SKM-1 treated with dmso at 0.1 percent for 144 hours (cell line): Measurements from ENCODE around the gene ZDHHC12.
"Not testable (repeated sequence)": the region's sequence is repeated elsewhere in the genome, so short reads cannot be mapped to it uniquely, and the experiment has no call there.

Source experiments
- DNase-seq: peaks from one replicate; lab custom pipeline; 2025; ENCODE audit not compliant: unreplicated experiment; lab: John Stamatoyannopoulos, UW

The ZDHHC12 gene

DNA sequence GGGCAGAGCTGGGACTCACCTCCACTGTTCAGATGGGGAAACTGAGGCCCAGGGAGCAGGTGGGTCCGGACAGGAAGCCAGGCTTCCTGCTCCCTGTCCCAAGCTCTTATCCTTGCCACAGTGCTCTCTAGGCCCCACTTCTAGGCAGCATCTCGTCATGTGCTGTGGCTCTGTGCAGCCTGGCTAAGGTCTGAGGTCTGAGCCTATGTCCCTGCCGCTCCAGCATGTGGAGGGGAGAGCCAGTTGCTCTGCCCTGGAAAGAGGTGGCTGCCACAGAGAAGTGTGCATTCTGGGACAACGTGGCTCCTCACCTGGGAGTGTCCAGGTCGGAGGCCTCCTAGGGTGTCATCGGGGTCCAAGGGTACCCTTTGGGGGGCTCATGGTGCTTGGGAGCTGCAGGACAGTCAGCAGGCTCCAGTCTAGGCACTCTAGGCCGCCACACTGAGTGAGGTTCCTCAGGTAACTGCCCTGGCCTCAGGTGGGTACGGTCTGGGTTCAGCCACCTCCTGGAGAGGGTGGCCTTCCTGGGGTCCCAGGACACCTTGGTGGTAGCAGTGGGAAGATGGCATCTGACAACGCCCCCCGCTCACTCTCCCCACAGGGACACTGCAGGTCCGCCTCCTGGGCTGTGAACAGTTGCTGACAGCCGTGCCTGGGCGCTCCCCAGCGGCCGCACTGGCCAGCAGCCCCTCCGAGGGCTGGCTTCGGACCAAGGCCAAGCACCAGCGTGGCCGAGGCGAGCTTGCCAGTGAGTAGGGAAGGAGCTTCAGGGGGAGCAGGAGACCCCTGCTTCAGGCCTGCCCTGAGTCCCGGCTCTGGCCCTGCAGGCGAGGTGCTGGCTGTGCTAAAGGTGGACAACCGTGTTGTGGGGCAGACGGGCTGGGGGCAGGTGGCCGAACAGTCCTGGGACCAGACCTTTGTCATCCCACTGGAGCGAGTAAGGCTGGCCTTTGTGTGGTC lies 11.2 kb downstream of the ZDHHC12 start:
- no peak for DNase-seq

DNA sequence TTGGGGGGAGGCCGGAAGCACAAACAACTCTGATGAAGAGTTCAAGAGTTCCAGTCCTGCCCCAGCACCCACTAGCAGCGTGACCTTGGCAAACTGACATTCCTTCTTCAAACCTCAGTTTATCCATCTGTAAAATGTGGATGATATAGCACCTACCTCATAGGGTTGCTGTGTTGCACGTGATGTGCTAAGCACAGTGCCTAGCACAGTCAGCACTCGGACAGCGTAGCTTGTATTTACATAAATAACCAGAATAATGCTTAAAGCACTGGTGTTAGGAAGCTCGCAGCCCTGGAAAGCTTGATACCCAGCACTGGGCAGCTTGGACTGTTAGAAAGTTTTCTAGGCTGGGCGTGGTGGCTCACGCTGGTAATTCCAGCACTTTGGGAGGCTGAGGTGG lies 16.5 kb downstream of the ZDHHC12 start:
- DNase-seq: no peak

DNA sequence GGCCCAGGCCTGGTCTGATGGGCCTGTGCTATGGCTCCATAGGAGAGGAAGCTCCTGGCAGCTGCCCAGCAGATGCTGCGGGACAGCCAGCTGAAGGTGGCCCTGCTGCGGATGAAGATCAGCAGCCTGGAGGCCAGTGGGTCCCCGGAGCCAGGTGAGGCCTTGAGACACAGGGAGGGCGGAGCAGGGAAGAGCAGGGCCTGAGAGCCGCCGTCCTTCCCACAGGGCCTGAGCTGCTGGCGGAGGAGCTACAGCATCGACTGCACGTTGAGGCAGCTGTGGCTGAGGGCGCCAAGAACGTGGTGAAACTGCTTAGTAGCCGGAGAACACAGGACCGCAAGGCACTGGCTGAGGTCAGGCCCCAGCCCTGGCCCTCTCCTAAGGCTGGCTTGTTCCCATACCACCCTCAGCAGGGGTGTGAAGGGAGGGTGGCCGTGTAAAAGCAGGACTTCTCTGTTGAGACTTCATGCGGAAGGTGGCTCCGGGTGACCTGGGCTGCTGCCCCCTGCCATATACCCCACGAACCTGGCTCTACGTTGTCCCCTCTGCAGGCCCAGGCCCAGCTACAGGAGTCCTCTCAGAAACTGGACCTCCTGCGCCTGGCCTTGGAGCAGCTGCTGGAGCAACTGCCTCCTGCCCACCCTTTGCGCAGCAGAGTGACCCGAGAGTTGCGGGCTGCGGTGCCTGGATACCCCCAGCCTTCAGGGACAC lies 17.1 kb downstream of the ZDHHC12 start:
- no peak for DNase-seq

DNA sequence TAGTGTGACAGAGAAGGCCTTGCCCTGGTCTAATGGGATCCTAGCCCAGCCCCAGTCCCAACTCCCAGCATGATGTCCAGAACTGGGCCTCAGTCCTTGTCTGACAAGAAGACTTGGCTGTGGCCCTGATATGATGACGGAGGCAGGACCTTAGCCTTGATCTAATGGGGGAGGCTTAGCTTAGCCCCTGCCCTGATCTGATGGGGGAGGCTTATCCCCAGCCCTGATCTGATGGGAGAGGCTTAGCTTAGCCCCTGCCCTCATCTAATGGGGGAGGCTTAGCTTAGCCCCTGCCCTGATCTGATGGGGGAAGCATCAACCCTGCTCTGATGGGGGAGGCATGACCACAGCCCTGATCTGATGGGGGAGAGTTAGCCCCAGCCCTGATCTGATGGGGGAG lies 17.9 kb downstream of the ZDHHC12 start:
- no peak for DNase-seq

DNA sequence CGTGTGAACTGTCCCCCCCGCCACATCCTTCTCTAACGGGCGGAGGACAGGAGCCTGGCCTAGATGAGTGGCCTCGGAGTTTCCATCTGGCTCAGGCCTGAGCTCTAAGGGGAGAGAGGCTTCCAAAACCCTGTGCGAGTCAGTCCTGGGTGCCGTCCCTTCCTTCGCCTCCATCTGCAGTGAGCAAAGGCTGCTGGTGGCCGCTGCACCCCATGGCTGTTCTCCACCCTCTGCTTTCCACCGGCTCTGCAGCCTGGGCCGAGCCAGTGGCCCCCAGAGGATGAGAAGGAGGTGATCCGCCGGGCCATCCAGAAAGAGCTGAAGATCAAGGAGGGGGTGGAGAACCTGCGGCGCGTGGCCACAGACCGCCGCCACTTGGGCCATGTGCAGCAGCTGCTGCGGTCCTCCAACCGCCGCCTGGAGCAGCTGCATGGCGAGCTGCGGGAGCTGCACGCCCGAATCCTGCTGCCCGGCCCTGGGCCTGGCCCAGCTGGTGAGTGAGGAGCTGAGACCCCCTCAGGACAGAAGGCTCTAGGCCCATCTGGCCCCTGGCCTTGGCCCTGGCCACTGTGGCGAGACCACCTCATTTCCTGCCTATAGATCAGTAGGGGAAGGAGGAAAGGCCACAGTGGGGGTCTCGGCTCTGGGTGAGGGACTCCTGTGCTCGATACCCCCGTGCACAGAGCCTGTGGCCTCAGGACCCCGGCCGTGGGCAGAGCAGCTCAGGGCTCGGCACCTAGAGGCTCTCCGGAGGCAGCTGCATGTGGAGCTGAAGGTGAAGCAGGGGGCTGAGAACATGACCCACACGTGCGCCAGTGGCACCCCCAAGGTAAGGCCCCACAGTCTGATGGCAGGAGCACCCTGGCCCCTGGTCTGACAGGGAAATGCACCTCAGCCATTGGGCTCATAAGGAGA lies 18.6 kb downstream of the ZDHHC12 start:
- no peak for DNase-seq

DNA sequence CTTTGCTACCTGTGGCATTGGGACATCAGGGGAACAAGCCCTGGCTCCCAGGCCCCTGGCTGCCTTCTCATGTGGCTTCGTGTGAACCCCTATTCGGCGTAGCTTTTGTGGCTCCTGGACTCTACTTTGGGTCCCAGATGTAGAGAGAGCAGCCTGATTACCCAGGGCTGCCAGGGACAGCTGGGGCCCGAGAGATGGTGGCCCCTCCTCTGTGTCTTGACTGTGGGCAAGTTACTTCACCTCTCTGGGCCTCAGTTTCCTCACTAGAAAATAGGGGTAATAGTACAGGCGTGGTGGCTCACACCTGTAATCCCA lies 19.6 kb downstream of the ZDHHC12 start:
- no peak for DNase-seq

DNA sequence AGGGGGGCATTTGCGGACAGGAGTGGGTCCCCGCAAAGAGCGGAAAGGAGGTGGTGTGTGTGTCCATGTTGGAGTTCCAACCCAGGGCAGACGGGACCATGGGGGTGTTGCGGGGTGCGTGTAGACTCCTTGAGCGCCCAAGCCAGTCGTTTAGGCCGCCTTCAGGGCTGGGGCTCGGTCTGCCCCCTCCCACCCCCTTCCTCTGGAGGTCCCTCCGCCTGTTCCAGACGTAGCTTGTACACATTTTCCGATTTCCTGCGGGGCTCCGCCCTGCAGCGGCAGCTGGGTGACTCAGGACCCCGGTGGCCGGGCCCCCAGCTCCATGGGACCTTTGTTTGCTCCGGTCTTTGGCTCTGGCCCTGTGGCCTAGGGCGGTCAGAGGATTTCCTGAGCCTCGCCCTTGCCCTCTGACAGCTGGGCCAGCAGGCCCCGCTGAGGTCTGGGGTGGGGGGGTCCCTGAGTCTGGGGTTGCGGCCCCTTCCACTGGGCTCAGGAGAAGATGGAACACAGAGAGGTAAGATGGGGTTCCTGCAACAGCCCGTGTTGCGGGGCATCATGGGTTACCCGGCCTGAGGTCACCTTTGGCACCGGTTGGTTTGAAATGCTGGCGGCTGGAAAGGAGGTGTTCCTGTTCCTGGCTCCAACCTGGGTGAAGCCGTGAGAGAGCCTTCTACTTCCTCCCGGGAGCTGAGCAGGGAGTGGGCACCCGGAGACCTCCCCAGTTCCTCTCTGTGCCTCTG lies 20.1 kb downstream of the ZDHHC12 start:
- no peak for DNase-seq

DNA sequence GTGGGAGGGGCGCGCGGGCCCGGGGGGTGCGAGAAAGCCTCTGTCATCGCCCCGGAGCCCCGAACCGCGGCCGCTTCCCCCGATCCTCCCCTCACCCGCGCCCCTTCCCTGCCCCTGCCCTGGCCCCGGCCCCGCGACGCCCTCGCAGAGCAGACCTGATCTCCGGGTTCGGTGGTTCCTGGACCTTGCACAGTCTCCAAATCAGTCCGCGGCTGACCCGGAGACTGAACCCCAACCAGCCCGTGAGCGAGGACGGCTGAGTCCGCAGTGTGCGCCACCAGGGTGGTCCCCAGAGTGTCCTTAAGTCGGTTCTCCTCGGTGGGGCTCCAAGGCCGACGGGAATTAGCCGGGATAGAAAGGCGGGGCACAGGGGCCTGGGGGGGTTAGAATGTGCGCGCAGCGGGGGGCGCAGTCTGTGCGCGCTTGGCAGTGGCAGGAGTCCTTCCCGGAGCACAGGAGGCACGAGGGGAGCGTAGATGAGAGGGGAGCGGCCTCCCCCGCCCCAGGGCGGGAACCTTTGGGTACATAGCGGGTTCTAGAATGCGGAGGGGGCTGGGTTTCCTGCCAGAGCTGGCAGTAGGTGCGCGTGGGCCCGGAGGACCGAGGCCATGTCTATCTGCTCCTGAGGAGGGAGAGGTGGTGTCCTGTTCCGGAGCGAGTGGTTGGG lies 20.8 kb downstream of the ZDHHC12 start:
- no peak for DNase-seq

DNA sequence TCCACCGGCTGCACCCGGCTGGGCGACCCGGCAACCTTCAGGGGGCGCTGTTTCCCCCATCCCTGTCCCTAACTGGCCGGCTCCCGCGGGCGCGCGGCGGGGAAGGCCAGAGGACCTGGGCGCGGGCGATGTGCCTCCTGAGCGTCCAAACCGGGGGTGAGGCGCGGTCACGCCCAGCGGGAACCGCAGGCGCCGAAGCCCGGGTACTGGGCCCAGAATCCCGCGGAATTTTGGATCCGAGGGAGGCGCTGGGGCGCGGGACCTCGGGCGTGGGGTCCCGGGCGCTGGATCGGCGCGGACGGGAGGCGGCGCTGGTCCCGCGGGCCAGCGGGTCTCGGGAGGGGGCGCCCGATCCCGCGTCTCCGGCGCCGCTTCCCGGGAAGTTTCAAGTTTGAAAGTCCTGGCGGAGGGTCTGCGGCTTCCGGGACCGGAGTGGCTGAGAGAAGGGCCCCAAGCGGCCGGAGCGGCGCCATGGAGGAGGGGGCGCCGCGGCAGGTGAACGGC lies 21.4 kb downstream of the ZDHHC12 start, which contains the start of gene PKN3:
Gene PKN3 (plus strand): TSS at position 59 of the 504 bp plus-strand sequence. CDS start 413 bp downstream, at position 472.
- peak; percentile 80 for DNase-seq

DNA sequence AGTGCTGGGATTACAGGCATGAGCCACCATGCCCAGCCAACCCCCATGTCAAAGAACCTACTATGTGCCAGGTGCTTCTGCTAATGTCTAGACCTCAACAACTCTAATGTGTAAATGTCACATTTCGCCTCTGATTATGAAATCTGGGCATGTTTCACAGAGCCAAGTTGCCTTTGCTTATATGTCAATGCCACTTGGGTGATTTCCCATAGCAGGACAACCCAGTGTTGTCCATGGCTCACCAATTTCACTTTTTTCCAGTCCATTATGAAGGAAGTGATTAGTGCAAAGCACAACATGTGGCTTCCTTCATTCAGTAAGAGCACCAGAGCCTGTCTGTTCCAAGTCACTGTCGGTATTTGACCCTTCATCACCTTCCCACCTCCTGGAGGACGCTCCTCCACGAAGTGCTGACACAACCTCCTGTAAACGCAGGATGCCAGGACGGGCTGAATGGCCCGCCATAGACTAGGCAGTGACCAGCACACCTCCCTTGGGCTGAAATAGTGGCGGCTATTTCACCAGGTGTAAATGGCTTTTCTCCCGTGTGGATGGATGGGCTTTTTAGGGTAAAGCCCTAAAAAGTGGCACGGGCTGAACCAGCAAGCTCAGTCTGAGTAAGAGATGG lies 22.6 kb downstream of the ZDHHC12 start:
- DNase-seq: no peak

DNA sequence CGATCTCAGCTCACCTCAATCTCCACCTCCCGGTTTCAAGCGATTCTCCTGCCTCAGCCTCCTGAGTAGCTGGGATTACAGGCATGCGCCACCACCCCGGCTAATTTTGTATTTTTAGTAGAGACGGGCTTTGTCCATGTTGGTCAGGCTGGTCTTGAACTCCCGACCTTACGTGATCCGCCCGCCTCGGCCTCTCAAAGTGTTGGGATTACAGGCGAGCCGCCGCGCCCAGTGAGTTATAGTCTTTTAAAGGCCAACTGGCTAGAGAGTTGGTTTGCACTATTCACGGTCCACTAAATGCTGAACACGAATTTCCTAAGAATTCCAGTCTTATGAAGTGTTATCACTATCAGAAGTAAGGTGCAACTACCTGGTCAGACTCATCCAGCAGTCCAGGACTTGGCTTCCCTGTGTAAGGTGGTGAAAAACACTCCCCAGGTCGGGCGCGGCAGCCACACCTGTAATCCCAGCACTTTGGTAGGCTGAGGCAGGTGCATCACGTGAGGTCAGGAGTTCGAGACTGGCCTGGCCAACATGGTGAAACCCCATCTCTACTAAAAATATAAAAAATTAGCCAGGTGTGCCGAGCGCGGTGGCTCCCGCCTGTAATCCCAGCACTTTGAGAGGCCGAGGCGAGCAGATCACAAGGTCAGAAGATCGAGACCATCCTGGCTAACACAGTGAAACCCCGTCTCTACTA lies 24.7 kb downstream of the ZDHHC12 start:
- not testable (repeated sequence) for DNase-seq

DNA sequence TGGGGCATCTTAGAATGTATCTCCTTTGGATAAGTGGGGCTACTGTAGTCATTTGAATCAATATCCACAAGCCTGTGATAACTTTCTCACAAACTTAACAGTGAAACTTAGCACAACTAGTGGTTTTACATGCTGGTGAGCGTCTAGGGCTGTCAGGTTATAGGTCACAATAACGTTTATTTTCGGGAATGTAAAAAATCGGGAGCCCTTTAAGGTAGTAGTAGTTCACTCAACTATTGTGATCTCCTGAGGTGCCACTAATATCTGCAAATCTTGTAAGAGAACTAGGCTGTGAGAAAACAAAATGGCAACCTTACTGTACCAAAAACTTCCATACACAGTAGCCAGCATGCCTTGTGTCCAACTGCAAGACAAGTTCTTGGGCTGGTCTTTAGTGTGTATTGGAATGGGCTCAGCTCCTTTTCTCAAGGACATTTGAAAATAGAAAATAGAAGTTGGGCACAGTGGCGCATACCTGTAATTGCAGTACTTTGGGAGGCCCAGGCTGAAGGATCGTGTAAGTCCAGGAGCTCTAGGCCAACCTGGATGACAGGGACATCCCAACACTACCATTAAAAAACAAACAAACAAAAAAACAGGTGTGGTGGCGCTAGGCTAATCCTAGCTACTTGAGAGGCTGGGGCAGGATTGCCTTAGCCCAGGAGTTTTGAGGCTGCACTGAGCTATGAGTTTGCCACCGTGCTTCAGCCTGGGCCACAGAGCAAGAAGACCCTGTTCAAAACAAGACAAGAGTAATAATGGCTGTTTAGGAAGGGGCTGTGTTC lies 26.8 kb downstream of the ZDHHC12 start:
- DNase-seq: no peak

DNA sequence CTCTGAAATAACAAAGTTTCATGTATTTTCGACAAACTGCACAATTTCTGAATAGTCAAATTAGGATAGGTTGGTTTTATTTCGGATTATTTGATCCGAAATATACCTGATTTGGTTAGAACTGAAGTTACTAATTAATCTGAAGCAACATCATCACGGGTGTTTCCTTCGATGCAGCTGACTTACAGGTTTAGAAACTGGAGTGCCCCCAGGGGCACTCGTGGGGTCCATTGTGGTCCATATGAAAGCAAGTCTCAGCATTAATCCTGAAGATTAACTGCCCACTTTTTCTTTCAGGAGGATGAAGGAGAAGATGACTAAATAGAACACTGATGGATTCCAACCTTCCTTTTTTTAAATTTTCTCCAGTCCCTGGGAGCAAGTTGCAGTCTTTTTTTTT lies 29.6 kb downstream of the ZDHHC12 start:
- no peak for DNase-seq

DNA sequence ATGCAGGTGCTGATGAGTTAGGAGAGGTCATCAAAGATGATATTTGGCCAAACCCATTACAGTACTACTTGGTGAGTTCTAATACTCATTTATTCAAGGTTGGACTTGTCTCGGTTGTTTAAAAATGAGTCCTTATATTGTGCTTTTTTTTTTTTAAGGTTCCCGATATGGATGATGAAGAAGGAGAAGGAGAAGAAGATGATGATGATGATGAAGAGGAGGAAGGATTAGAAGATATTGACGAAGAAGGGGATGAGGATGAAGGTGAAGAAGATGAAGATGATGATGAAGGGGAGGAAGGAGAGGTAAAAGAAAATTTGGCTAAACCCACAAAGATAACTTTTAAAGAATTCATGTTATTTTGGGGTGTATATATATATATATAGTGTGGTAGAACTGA lies 30.2 kb downstream of the ZDHHC12 start:
- not testable (repeated sequence) for DNase-seq

DNA sequence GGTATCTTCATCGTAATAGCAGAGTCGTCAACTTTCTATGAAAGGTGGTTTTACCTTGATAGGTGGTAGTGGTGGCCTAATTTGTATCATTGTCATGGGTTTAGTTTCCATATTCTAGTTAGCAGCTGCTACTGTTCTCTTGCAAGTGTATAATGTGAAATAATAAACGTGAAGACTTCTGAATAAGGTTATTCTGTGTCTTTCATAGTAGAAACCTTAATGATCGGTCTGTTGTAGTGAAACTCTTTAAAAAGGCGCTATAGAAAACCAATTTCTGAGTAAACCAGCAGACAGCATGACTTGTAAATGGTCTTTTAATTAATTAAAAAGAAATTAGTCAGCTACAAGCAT lies 33.3 kb downstream of the ZDHHC12 start:
- no peak for DNase-seq

DNA sequence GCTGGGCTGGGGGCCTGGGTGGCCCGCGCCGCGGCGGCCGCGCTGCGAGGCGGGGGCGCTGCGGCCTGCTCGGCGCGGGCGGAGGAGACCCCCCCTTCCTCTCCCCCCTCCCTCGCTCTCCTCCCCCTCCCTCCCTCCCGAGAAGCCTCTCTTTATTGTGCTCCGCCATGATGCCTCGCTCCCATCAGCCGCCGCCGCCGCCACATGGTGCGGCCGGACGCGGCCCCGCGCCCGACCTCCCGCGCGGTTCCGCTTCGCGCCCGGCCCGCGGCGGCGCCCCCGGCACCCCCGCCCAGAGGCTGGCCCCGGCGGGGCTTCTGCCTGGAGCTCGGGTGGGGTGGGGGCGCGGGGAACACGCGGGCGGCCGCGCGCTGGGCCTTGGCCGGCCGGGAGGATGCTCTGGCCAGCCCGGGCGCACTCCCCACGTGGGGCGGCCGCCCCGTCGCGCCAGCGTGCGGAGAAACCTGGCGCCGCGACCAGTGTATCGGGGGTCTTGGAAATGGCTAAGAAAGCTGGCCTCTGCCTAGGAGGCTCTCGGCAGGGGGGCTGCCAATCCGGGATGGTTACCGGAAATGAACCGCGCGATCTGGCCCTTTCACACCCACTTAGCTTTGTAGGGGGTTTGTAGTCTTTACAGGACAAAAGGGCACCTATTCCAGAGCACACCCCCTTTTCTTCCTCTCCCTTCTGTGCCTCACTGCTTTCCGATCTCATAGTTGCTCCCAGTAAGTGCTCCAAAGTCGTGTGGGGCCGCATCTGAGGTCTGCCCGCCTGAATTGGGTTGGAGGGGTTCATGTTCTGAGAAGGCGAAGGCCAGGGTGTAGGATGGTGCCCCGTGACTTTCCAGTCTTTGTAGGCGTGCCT lies 33.9 kb downstream of the ZDHHC12 start:
- DNase-seq: peak; percentile 14

DNA sequence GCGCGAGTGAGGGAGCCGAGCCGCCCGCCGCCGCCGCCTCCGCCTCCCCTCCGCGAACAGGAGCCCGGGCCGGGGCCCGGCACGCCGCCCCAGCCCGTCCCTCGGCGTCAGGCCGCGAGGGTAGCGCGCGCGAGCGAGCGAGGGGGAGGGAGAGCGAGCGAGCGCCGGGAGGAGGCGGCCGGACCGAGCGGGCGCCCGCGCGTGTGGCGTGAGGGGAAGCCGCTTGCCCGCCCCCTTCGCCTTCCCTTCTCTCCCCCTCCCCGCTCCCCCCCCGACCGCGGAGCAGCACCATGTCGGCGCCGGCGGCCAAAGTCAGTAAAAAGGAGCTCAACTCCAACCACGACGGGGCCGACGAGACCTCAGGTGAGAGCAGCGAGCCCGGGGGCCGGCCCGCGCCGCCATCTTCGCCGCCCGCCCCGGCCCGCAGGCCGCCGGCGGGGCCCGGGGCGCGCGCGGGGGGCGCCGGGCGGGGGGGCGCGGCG lies 34.6 kb downstream of the ZDHHC12 start:
- DNase-seq: peak; percentile 62
